ENCODE measurements around the gene STX2. TPM values are rescaled to one million over a fixed set of nuclear protein-coding genes. Genes with fewer than 3 reads are reported as not detected.

The STX2 gene
- total and polyA plus RNA-seq, 4 donors, result 11.9 to 28.4 (median 20.9) TPM

GRCh38 chr12:130816097-130816496, 23.0 kb downstream of the STX2 start:
- H3K4me1 ChIP-seq (ENCODE audit: control insufficient read depth in 5 of 5, insufficient read depth in 5 of 5, low read length in 5 of 5), result peaks cover 0 to 8% (median 0%) of the 10 kb centered on the region in 5 donors
- no peak for TF ChIP-seq CTCF (IDR thresholded peaks at IDR 0.05; ENCODE audit: control extremely low read depth, extremely low read depth)
- H3K9ac ChIP-seq (ENCODE audit: insufficient read depth in 1 of 2, low read length in 2 of 2), result no peak overlapping the region
- no peaks in the 10 kb centered on the region for H3K27me3 ChIP-seq (ENCODE audit: control insufficient read depth in 3 of 3, insufficient read depth in 3 of 3, low read length in 2 of 3)
- no peak overlapping the region for H3K27ac ChIP-seq (ENCODE audit: low read depth in 1 of 2, low read length in 1 of 2)
- DNase-seq (no peak), ATAC-seq (ENCODE audit: insufficient read depth, low FRiP score) (no peak)
- no peaks in the 10 kb centered on the region for H3K9me3 ChIP-seq (ENCODE audit: control insufficient read depth in 4 of 4, insufficient read depth in 3 of 4, low read length in 3 of 4)
- 78 to 89% methylated on average over 14 of the region's 14 CpGs for WGBS, 2 donors
- H3K4me3 ChIP-seq, result no peak overlapping the region
- H3K36me3 ChIP-seq (ENCODE audit: control insufficient read depth in 4 of 4, insufficient read depth in 4 of 4, low read length in 4 of 4), result peaks cover 0 to 21% (median 5%) of the 10 kb centered on the region in 4 donors

DNA sequence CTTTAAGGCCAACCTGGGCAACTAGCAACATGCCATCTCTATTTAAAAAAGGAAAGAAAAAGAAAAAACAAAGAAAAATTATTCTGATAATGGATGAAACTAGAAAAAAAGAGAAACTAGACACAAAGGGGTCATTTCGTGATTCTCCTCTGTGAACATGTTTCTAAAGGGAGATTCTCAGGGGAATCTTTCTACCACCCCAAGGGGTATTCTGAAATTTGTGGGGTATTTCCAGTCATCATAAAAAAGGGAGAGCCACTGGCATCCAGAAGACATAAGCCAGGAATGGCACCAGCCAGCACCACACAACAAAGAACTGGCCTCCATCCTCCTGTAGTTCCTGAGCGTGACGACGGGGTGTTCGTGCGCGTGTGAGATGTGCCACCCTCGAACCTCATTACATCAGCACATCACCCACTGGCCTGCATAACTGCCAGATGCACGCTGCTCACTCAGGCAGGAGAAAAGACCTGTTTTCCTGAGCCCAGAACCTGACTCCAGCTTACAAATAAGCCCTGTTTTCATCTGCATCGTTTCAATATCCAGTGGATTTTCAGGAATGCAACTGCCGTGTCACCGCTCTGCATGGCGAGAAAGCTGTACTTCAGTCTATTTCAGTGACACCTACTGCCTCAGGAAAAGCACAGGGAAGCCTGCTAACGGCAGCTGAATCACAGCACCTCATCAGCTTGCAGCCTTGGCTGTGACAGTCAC, 23.9 kb downstream of the STX2 start:
- Histone ChIP-seq H3K9ac (ENCODE audit: insufficient read depth in 1 of 2, low read length in 2 of 2) (no peak overlapping the region), H3K4me1 (ENCODE audit: control insufficient read depth in 5 of 5, insufficient read depth in 5 of 5, low read length in 5 of 5) (peaks cover 0 to 8% (median 0%) of the 10 kb centered on the region in 5 donors), H3K36me3 (ENCODE audit: control insufficient read depth in 4 of 4, insufficient read depth in 4 of 4, low read length in 4 of 4) (peaks cover 0 to 24% (median 7%) of the 10 kb centered on the region in 4 donors), H3K4me3 (no peak overlapping the region), H3K9me3 (ENCODE audit: control insufficient read depth in 4 of 4, insufficient read depth in 3 of 4, low read length in 3 of 4) (no peaks in the 10 kb centered on the region), H3K27me3 (ENCODE audit: control insufficient read depth in 3 of 3, insufficient read depth in 3 of 3, low read length in 2 of 3) (no peaks in the 10 kb centered on the region), H3K27ac (ENCODE audit: low read depth in 1 of 2, low read length in 1 of 2) (no peak overlapping the region)
- no peak for TF ChIP-seq CTCF (IDR thresholded peaks at IDR 0.05; ENCODE audit: control extremely low read depth, extremely low read depth)
- ATAC-seq (ENCODE audit: insufficient read depth, low FRiP score) (no peak), DNase-seq (no peak)
- 93 to 94% methylated on average over 14 of the region's 14 CpGs for WGBS, 2 donors

- ATAC-seq (ENCODE audit: insufficient read depth, low FRiP score) (no peak), DNase-seq (no peak)
- 93 to 95% methylated on average over 14 of the region's 14 CpGs for WGBS, 2 donors
- no peak for TF ChIP-seq CTCF (IDR thresholded peaks at IDR 0.05; ENCODE audit: control extremely low read depth, extremely low read depth)
- Histone ChIP-seq H3K36me3 (ENCODE audit: control insufficient read depth in 4 of 4, insufficient read depth in 4 of 4, low read length in 4 of 4) (peaks cover 0 to 24% (median 7%) of the 10 kb centered on the region in 4 donors), H3K4me1 (ENCODE audit: control insufficient read depth in 5 of 5, insufficient read depth in 5 of 5, low read length in 5 of 5) (peaks cover 0 to 5% (median 0%) of the 10 kb centered on the region in 5 donors), H3K4me3 (no peak overlapping the region), H3K9me3 (ENCODE audit: control insufficient read depth in 4 of 4, insufficient read depth in 3 of 4, low read length in 3 of 4) (no peaks in the 10 kb centered on the region), H3K9ac (ENCODE audit: insufficient read depth in 1 of 2, low read length in 2 of 2) (no peak overlapping the region), H3K27ac (ENCODE audit: low read depth in 1 of 2, low read length in 1 of 2) (no peak overlapping the region), H3K27me3 (ENCODE audit: control insufficient read depth in 3 of 3, insufficient read depth in 3 of 3, low read length in 2 of 3) (no peaks in the 10 kb centered on the region)
Observed at GRCh38 chr12:130813949-130814348, 25.1 kb downstream of the STX2 start.
